ENCODE results near the gene RER1.

The RER1 gene

DNA sequence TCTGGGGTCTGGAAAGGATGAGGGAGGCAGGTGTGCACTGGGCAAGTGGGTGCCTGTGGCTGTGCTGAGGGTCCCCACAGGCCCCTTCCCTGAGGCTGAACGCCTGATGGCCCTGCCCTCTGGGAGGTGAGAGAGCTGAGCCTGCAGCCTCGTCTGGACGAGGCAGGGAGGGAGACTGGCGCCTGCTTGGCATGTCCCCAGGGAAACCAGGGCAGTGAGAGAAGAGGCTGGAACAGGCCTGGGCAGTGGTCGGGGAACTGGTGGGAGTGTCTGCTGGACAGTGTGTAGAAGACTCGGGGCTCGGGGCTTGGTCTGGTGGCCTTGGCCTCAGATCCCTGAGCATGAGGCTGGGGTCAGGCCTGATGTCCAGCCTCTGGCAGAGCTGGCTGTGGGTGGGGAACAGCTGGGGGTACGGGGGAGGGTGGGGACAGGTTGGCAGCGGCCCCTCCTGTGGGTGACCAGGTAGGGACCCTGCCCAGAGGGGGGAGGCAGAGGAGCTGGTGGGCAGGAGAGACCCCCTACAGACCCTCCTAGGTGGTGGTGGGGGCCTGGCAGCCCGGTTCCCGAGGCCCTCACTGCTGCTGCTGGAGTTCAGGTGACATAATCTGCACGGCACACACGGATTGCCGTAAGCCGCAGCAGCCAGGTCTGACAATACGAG, 53.7 kb downstream of the RER1 start:
- no peak for DNase-seq (ENCODE audit: low read depth in 2 of 2)

- DNase-seq (ENCODE audit: low read depth in 2 of 2), result no peak
Measured at GRCh38 chr1:2445823-2446215, 54.2 kb downstream of the RER1 start.

- no peak for DNase-seq (ENCODE audit: low read depth in 2 of 2)
Measured at GRCh38 chr1:2446394-2446793, 54.8 kb downstream of the RER1 start.

GRCh38 chr1:2446861-2447260, 55.2 kb downstream of the RER1 start:
- DNase-seq (ENCODE audit: low read depth in 2 of 2), result no peak

DNA sequence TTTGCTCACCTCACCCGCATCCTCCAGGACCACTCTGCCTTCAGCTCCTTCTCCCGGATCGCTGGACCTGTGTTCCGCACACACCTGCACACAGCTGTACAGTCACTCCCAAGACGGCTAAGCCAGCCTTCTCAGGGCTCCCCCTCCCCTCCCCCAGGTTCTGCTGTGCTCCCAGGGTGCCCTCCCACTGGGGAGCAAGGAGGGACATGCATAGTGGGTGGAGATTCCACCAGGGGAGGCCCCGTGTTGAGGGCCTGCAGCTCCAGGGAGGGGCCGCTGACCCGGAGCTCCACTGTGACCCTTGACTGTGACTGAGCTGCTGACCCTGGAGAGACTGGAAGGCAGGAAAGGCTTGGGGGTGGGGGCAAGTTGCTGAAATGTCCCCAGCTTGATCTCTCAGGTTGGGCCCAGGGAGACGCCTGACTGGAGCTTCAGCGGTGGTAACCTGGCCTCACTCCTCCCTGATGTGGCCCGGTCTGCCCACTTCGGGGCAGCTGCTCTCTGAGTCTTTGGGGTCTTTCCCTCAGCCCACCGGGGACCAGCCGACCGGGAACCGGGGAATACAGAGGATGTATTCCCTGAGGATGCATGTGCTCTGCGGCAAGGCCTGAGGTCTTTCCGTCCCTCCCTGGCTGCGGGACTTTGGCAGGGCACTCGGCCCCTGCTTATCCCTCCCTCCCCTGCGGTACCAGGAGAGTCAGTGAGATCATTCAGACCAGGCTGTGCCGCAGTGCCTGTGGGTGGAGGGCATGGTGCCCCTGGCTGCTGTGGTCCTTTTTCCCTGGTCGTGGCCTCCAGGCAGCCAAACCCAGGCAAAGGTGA, 55.8 kb downstream of the RER1 start:
- DNase-seq (ENCODE audit: low read depth in 2 of 2), result no peak

DNA sequence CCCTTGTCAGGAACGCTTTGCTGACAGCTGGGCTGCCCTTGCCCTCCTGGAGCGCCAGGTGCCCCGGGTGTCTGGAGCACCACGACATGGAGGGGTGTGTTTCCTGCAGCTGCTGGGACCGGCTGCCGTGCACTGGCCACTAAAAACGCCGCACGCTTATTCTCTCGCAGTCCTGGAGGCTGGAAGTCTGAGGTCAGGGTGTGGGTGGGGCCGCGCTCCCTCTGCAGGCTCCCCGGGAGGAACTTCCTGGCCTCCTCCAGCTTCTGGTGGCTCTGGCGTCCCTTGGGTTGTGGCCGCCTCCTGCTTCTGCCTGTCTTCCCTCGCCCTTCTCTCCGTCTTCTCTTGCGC, 56.4 kb downstream of the RER1 start:
- DNase-seq (ENCODE audit: low read depth in 2 of 2), result no peak

DNA sequence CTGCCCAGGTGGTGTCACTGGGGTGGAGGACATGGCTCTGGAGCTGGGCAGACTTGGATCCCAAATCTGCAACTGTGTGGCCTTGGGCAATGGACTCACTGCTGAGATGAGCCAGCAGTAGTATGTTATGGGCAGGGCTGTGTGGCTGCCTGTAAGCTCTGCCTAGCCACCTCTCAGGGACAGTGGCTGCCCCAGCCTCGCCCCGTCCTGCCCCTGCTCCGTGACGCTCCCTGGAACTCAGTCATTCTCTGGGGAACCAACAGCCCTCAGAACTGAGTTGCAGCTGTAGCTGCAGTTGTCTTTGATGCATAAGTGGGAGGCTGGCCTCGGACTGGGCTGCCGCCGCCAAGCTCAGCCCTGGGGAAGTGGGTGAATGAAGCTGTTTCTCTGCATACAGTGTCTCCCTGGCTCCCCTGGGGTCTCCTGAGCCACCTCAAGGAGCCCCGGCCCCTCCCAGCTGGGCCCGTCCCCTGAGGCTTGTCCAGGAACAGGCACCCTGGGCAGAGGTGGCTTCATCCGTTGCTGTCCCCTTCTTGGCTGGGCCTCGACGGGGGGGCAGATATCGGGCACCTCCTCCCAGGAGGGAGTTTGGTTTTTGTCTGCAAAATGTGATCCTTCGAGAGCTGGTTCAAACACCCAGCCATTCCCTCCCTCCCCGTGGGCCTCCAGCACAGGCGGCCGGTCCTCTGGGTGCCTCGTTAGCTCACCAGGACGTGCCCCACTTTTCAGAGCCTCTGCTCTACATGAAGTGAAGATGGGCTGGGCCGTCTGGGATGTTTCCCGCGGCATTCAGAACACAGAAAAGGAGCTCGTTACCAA, 58.2 kb downstream of the RER1 start:
- DNase-seq (ENCODE audit: low read depth in 2 of 2), result no peak

DNA sequence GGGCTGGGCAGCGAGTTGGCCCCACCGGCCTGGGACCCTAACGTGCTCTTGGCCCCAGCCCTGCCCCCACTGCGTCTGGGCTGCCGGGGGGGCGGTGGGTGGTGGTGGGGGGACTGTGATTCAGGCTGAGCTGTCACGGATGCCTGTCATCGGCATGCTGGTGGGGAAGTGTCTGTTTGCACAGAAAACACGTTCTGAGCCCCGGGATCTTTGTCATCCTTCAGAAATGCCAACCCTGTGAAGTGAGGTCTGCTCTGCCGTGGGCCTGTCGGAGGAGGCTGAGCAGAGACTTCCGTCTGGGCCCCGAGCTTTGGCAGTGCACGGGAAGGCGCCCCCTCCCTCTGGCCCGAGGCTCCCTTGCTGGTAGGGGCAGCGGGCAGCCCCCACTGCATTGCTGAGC, 60.1 kb downstream of the RER1 start:
- DNase-seq (ENCODE audit: low read depth in 2 of 2), result no peak

- no peak for DNase-seq (ENCODE audit: low read depth in 2 of 2)
Measured at GRCh38 chr1:2452201-2452931, 60.7 kb downstream of the RER1 start.

GRCh38 chr1:2452932-2453315, 61.3 kb downstream of the RER1 start:
- no peak for DNase-seq (ENCODE audit: low read depth in 2 of 2)

DNA sequence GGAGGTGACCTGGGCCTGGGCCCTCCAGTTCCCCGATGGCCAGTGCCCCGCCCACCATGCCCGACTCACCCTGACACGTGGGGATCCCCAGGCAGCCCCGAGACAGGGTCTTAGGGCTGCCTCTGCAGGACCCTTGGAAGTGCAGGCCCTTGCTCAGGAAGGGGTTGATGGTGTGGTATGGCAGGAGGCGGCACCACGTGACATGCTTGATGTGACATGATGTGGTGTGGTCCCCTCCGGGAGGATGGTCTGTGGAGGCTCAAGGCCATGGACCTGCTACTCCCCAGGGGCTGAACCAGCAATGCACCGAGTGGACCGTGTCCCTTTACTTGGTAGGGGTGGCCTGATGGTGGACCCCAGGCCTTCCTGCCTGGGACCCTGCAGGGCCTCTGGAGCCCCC, 62.6 kb downstream of the RER1 start:
- no peak for DNase-seq (ENCODE audit: low read depth in 2 of 2)

Measured in stimulated activated CD4-positive, alpha-beta T cell treated with anti-CD3 and anti-CD28 coated beads, Interleukin-15, amount 100 ng/mL, for 48 hours (primary cell).